GM19438 (cell line): Measurements from ENCODE around the gene GRPEL1.
"Not testable (repeated sequence)": the region's sequence is repeated elsewhere in the genome, so short reads cannot be mapped to it uniquely, and the experiment has no call there.

ENCODE experiments used
- ATAC-seq: cut with Tn5 transposase; IDR thresholded peaks from one replicate; pipeline ENCODE4 v1.9.1; 2021; ENCODE audit warnings: low read depth; ENCODE audit not compliant: unreplicated experiment

GRPEL1 gene

GRCh38 chr4:7094916-7095315 is 27.1 kb upstream of the GRPEL1 start:
- no peak for ATAC-seq

- no peak for ATAC-seq
Measured at GRCh38 chr4:7092026-7092425, 24.2 kb upstream of the GRPEL1 start.

GRCh38 chr4:7089213-7089986 is 21.5 kb upstream of the GRPEL1 start:
- ATAC-seq: no peak

GRCh38 chr4:7087036-7087435 is 19.2 kb upstream of the GRPEL1 start:
- no peak for ATAC-seq

GRCh38 chr4:7086384-7086783 is 18.5 kb upstream of the GRPEL1 start:
- no peak for ATAC-seq

- not testable (repeated sequence) for ATAC-seq
Measured at GRCh38 chr4:7084564-7084961, 16.7 kb upstream of the GRPEL1 start.

- no peak for ATAC-seq
Measured at GRCh38 chr4:7083597-7084563, 16.0 kb upstream of the GRPEL1 start.

- ATAC-seq: not testable (repeated sequence)
Measured at GRCh38 chr4:7079909-7080308, 12.0 kb upstream of the GRPEL1 start.

GRCh38 chr4:7079483-7079882 is 11.6 kb upstream of the GRPEL1 start:
- not testable (repeated sequence) for ATAC-seq

GRCh38 chr4:7078025-7078424 is 10.2 kb upstream of the GRPEL1 start:
- no peak for ATAC-seq

GRCh38 chr4:7077371-7077770 is 9.5 kb upstream of the GRPEL1 start:
- ATAC-seq: no peak

GRCh38 chr4:7076696-7077082 is 8.8 kb upstream of the GRPEL1 start:
- ATAC-seq: no peak

GRCh38 chr4:7075962-7076695 is 8.3 kb upstream of the GRPEL1 start:
- ATAC-seq: no peak

GRCh38 chr4:7074426-7074825 is 6.6 kb upstream of the GRPEL1 start:
- no peak for ATAC-seq

GRCh38 chr4:7073526-7074390 is 5.9 kb upstream of the GRPEL1 start:
- ATAC-seq: no peak

GRCh38 chr4:7073059-7073458 is 5.2 kb upstream of the GRPEL1 start:
- no peak for ATAC-seq

GRCh38 chr4:7070729-7071511 is 3.1 kb upstream of the GRPEL1 start:
- ATAC-seq: peak; percentile 30

GRCh38 chr4:7068883-7069282 is 1.0 kb upstream of the GRPEL1 start:
- ATAC-seq: no peak

GRCh38 chr4:7068279-7068842 is 497 bp upstream of the GRPEL1 start:
- ATAC-seq: no peak
